BLaER1 treated with 17β-estradiol and CSF1 and Interleukin-3, amounts not matched to agents 10 nM and 100 nM (cell line): Measurements from ENCODE around the gene NDUFA12.

Source experiments
- H3K27ac ChIP-seq, 11 experiments: shearing (Covaris generic); formaldehyde crosslinking; 2 replicates each; pipeline ENCODE4 v1.8.1; 2022
- H3K27me3 ChIP-seq, 11 experiments: shearing (Covaris generic); formaldehyde crosslinking; 2 replicates each; pipeline ENCODE4 v1.8.1; 2022
- H3K36me3 ChIP-seq, 11 experiments: shearing (Covaris generic); formaldehyde crosslinking; 2 replicates each; pipeline ENCODE4 v1.8.1; 2022
- H3K4me1 ChIP-seq, 10 experiments: shearing (Covaris generic); formaldehyde crosslinking; 2 replicates each; pipeline ENCODE4 v1.8.1; 2022
- H3K4me2 ChIP-seq, 11 experiments: shearing (Covaris generic); formaldehyde crosslinking; 2 replicates each; pipeline ENCODE4 v1.8.1; 2022
- H3K4me3 ChIP-seq, 10 experiments: shearing (Covaris generic); formaldehyde crosslinking; 2 replicates each; pipeline ENCODE4 v1.8.1; 2022
- H3K9ac ChIP-seq, 11 experiments: shearing (Covaris generic); formaldehyde crosslinking; 2 replicates each; pipeline ENCODE4 v1.8.1; 2022
- H3K9me3 ChIP-seq, 11 experiments: shearing (Covaris generic); formaldehyde crosslinking; replicated peaks in 1 of 11; 2 replicates each; pipeline ENCODE4 v1.8.1; 2022
- H4K20me1 ChIP-seq, 11 experiments: shearing (Covaris generic); formaldehyde crosslinking; 2 replicates each; pipeline ENCODE4 v1.8.1; 2022
- Cebpa-rat ChIP-seq, 11 experiments: shearing (Covaris generic); IDR thresholded peaks; 2 replicates each; pipeline ENCODE4 v1.8.1; 2022

NDUFA12 gene

GRCh38 chr12:94922561-94922960, 80.9 kb downstream of the NDUFA12 start:
- H3K4me2 ChIP-seq: peak overlapping the region in 8 of 11 experiments; percentile 2 to 76 (median 68); a peak in 10 of 22 replicates
- no peaks in the 10 kb centered on the region for H3K27me3 ChIP-seq
- no peak overlapping the region for H3K4me3 ChIP-seq
- no peak for TF ChIP-seq Cebpa-rat (IDR thresholded peaks at IDR 0.05)
- peaks cover 11 to 35% (median 24%) of the 10 kb centered on the region in 10 experiments for H3K4me1 ChIP-seq
- 0 out of 22 replicates have a peak overlapping the region, but pooled peaks of 1 of the 11 experiments have one; percentile 16 for H3K27ac ChIP-seq
- no peaks in the 10 kb centered on the region for H3K9me3 ChIP-seq
- no peaks in the 10 kb centered on the region for H3K36me3 ChIP-seq
- H3K9ac ChIP-seq: no peak overlapping the region; a peak in 1 of 22 replicates
- no peaks in the 10 kb centered on the region for H4K20me1 ChIP-seq
